Measurements from ENCODE around the gene FPGS.

FPGS gene

DNA sequence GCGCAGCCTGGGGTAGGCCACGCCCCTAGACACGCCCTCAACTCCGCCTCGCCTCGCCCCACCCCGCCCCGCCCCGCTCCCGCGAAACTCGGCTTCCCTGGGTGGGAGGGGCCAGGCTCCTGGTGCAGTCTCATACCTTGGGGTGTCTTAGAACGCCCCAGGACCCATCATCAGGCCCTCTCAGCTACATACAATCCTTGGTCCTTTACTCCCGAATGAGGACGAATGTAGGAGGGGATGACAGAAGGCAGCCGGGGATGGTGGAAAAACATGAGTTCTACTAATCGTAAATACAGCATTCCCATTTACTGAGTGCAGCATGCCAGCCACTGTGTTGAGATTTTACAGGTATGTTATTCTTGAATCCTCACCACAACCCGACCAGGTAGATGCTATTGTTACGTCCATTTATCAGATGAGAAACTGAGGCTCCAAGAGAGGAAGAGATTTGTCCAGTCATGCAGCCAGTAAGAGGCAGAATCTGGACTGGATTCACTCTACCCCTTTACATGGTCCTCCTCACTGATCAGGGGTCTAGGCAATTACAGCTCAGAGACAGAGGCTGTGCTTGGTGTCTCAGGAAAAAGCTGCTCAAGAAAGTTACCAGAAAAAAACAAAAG, 31.0 kb upstream of the FPGS start:
- no peak for DNase-seq

DNA sequence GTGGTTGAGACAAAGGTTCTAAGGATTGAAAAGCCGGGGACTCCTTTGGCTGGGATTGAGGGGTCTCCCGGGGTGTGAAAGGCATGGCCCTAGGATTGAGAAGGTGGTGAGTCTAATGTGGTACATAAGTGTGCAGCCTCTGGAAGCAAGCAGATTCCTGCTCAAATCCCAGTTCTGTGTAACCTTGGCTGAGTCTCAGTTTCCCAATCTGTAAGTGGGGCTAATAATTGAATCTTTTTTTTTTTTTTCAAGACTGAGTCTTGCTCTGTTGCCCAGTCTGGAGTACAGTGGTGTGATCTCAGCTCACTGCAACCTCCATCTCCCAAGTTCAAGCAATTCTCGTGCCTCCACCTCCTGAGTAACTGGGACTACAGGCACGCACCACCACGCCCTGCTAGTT, 30.1 kb upstream of the FPGS start:
- no peak for DNase-seq

DNA sequence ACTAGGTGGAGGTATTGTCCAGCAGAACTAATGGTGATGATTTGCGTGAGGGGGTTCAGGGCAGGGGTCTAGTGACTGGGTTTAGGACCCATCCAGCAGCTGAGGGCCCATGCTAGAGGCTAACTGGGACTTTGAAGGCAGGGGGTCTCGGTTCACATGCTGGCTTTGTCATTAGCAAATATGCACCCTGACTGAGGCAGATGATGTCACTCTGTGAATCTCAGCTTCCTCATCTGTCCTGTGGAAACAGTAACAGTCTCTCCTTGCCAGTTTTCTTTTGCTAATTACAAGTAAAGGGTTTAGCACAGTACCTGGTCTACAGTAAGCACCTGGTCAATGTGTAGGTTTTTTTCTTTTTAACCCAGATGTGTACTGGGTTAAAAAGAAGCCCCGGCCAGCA, 29.4 kb upstream of the FPGS start:
- DNase-seq: no peak

DNA sequence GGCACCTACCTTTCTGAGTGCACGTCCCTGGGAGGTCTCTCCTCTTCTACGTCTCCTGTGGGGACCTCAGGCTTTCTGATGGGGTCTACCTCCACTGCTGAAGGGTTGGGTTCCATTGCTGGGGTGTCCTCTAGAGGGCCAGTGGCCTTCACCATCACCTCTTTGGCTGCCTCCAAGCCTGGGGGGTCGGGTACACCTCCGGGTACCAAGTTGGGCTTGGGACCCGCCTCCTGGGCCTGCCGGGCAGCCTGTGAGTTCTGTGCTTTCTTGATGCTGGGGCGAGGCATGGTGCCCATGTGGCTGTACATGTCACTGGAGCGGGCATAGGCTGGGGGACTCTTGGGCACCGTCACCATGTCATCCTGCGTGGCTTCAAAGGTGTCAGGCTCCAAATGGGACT, 28.7 kb upstream of the FPGS start:
- DNase-seq: no peak

DNA sequence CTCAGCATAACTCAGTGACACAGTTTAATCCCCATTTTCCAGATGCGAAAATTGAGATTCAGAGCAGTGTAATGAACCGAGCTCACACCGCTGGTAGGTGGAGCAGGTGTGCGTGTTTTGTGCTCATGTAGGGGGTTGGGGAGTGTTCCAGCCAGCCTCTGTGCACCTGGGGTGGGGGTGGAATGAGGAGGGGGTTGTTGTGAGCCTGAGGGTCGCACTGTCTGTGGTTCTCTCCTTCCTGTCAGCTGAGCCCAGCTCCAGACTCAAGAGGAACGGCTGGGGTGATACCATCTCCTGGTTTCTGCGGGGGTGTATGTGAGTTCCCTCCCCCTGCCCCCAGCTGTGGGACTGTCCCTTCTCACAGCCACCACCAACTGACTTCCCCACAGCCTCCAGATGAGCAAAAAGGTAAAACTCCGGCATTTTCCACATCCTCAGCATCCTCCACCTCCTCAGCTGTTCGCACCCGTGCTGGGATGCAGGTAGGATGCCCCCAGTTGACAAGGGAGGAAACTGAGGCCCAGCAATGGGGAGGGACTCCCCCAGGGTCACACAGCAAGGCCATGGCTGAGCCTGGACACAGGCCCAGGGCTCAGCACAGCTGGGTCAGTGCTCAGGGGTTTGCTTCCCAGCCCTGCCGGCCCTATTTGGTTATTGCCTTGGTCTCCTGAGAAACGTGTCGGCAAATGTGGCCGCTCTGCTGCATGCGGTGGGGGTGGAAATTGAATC, 26.3 kb upstream of the FPGS start:
- peak; percentile 84 to 86 for DNase-seq

DNA sequence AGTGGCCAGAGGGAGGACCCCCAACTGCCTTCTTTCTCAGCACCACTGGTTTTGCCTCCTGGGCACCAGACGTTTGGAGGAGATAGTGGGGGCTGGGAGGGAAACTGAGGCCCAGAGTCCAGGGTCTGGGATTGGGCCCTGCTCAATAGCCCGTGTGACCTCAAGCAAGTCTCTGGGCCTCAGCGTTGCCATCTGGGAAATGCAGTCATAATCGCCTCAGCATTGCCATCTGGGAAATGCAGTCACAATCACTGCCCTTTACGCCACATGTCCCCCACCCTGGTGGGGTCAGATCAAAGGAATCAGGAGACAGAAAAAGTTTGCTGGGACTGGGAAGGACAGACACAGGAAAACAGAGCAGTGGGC, 25.8 kb upstream of the FPGS start:
- DNase-seq: no peak

DNA sequence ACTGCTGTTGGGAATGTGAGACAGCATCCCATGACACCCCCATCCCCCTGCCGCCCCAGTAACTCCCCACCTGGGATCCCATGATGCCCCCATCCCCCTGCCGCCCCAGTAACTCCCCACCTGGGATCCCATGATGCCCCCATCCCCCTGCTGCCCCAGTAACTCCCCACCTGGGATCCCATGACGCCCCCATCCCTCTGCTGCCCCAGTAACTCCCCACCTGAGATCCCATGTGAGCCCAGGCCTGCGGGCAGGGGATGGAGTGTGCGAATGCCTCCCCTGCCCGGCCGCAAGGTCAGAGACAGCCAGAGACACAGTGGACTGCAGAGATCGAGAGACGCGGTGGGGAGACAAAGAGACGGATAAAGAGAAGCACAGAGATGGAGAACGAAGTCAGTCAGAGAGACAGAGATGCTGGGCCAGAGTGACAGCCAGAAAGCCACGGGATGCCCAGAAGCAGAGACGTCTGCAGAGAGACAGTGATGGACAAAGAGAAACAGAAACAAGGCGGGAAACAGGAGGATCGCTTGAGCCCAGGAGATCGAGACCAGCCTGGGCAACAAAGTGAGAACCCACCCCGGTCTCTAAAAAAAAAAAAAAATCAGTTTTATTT, 25.2 kb upstream of the FPGS start:
- peak in 1 of 2 donors; percentile 34 for DNase-seq

DNA sequence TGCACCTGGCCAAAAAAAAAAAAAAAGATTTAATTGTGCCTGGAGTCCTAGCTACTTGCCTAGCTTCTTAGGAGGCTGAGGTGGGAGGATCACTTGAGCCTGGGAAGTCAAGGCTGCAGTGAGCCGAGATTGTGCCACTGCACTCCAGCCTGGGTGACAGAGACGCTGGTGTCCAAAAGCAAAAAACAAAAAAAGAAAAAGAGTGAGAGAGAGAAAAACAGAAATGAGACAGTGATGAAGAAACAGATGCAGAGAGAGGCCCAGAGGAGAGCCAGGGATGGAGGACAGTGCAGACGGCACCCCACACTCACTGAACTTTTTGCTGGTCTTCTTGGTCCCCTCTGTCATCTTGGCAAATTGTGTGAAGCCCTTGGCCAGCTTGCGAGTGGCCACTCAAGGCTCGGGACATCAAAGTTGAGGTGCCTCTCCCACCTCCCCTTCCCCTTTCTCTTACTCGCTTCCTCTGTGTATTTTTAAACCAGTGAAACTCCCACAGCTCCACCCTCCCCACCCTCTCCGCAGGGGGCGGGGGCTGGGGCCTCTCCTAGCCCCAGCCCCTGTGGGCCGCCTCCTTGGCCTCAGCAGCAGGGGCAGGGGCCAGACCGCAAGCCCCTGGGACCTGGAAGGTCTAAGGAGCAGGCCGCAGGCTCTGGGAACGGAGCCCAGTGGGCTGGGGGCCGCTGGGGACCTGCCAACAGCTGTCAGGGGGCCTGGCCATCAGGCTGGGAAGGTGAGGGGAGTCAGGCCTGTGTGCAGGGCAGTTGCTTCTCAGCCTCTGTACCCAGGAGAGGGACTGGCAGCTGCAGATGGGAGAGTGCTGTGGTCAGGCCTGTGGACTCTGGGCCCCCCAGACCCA, 24.2 kb upstream of the FPGS start, which contains the start of gene SH2D3C:
SH2D3C (minus strand) TSS at position 387 of the 856 bp plus-strand sequence; CDS start at position 348, 39 bp downstream.
- peak; percentile 57 to 71 for DNase-seq

DNA sequence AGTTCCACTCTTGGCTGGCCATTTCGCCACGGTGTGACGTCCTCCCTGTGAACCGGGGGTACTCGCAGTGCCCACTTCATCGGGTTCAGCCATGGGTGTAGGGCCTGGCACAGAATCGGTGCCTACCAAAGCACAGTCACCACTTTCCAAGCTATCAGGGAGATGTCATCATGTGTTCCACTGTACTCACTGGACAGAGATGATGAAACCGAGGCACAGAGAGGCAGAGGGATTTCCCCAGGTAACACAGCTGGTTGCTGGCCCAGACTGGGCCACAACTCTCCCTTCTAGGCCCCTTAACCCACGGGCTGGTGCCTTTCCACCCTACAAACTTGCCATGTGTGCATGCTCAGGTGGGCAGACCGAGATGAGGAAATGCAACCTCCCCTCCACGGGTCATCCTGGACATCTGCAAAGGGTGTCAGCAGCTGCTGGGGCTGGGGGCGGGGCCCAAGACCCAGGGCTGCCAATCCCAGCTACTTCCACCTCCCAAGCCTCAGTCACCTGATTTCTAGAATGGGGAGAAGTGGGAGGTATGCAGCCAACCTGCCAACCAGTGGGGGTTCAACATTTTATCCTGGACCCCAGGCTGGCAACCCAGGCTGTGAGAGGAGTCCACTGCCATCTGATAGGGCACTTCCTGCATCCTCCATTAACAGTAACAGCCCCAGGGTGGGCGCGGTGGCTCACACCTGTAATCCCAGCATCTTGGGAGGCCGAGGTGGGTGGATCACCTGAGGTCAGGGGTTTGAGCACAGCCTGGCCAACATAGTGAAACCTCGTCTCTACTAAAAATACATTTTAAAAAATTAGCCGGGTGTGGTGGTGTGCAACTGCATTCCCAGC, 23.3 kb upstream of the FPGS start:
- DNase-seq: peak; percentile 71 to 73

DNA sequence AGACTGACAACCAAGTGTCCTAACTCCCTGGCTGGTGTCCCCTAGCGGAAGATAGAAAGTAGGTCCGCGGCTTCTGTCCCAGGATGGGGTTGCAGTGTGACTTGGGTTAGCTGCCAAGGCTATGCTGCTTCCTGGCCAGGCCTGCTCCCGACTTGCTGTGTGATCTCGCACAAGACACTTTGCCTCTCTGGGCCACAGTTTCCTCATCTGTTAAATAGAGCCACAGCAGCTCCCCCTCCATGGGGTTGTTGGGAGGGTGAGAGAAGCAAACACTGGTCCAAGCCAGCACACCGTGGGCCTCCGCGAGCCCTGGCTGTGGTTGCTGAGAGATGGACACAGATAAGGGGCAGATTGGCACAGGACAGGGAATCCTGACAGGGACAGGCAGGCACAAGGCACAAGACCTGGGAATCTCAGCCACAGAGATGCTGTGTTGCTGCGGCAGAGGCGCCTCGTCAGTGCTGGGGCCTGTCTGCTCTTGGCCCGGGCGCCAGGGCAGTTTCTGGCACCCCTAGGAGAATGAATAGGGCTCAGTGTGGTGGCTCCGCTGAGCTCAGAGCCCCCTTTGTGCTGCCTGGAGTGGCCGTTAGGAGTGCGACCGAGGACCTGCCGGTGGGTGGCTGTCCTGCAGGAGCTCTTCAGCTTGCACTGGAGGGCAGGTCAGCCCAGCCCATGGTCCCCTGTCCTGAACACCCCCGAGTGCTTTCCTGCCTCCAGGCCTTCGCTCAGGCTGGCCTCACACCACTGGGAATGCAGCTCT, 22.4 kb upstream of the FPGS start:
- DNase-seq: no peak

DNA sequence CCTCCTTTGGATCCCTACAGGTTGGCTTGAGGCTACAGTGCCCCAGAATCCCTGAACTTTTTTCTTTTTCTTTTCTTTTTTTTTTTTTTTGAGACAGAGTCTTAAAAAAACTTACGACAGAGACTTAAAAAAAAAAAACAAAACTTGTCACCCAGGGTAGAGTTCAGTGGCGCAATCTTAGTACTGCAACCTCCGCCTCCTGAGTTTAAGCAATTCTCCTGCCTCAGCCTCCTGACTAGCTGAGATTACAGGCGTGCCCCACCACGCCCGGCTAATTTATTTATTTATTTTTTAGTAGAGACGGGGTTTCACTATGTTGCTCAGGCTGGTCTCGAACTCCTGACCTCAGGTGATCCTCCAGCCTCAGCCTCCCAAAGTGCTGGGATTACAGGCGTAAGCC, 21.8 kb upstream of the FPGS start:
- peak in 1 of 2 donors; percentile 67 for DNase-seq

DNA sequence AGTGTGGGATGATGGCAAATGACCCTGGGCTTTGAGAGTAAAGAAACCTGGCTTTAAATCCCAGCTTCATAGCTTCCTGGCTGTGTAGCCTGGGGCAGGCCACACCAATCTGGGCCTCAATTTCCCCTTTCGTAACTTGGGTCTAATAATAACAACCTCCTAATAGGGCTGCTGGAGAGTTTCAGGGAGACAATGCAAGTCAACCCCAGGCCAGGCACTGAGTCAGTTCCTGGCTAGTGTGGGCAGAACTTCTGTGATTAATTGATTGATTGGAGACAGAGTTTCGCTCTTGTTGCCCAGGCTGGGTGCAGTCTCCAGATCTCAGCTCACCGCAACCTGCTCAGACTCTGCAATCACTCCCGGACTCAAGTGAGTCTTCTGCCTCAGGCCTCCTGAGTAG, 20.9 kb upstream of the FPGS start:
- no peak for DNase-seq

DNA sequence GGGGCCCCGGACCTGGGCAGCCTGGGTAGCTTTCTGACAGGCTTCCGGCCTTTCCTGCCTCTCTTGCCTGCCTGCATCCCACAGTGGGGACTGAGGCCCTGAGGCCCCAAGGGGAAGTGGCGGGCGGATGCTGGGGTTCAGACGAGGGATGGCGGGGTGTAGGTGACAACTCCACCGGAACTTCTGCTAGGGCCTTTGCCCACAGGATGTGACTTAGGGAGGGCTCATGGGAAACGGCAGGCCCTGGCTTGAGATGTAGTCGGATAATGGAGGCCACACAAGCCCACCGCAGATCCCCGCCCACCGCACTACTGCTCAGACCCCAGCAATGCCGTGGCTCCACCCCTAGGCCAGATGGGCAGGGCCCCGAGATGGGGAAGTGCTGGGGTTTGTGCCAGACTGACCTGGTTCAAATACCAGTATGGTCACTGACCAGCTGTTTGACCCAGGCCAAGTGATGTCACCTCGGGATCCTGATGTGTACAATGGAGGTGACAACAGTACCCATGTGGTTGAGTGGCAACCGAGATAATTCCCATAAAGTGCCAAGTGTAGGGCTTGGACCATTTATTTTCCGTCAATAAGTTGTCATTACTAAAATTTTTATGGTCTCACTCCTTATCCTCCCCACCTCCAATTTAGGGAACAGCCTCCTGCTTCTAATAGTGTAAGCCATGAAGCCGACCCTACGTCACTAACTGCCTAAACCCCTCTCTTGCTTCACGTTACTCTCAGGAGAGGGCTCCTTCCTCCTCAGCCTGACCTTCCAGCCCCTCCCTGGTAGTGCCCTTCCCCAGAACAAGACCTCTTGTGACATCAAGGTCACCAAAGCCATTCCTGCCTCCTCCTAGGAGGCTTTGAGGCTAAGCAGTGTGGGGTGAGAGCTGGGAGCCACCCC, 19.3 kb upstream of the FPGS start:
- peak; percentile 88 to 89 for DNase-seq

DNA sequence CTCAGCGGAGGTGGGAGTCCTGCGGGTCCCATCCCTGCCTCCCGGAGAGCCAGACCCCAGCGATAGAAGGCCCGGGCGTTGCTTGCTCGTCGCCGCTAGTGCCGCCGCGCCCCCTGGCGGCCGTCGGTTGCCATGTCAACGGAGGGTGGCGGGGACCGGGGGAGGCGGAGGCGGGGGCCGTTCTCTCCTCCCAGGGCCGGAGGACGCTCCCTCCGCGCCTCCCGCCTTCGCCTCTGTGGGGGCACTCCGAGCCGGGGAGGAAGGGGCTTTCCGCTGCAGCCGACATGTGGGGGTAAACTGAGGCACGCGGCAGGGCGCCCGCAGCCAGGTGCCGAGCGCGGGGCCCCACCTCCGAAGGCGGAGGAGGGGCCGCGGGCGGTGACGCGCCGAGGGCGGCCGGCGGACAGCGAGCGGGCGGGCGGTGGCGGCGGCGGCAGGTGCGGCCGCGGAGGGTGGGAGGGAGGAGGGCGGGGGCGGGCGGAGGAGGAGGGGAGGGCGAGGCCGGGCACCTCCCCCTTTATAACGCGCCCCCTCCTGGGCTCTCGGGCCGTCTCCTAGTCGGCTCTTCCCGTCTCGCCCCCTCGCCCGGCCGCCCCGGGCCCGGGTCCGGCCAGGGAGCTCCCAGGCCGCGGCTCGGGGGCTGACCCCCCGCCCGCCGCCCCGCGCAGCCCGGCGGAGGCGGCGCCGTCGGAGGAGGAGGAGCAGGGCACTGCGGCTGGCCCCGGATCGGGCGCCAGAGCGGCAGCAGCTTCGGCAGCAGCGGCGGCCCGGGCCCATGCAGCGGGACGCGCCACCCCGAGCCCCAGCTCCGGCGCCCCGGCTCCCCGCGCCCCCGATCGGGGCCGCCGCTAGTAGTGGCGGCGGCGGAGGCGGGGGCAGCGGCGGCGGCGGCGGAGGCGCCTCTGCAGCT, 17.4 kb upstream of the FPGS start:
- peak; percentile 90 to 93 for DNase-seq

DNA sequence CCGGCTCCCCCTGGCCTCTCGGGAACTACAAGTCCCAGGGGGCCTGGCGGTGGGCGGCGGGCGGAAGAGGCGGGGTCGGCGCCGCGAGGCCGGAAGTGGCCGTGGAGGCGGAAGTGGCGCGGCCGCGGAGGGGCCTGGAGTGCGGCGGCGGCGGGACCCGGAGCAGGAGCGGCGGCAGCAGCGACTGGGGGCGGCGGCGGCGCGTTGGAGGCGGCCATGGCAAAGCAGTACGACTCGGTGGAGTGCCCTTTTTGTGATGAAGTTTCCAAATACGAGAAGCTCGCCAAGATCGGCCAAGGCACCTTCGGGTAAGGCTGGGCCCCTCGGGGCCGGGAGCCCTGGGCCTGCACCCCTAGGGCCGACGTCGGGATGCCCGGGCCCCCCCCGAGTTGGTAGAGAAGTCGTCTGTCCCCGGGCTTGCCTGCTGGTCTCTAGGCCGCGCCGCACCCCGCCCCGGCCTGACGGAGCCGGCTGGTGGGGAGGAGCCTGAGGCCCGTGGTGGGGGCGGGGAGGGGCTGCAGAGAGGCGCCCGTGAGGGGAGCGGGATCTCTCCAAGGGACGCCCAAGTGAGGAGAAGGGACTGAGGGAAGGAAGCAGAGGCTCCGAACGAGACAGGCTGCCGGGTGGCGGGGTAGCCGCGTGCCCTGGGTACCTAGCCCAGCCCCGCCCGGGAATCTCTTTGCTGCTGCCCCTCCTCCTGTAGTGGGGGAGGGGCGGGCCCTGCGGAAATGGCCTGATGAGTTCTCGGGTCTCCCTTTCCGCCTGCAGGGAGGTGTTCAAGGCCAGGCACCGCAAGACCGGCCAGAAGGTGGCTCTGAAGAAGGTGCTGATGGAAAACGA, 16.5 kb upstream of the FPGS start, which contains the start of gene CDK9:
CDK9 (plus strand) TSS at position 102 of the 840 bp plus-strand sequence; CDS start at position 217, 115 bp downstream.
- DNase-seq: peak; percentile 92 to 94

DNA sequence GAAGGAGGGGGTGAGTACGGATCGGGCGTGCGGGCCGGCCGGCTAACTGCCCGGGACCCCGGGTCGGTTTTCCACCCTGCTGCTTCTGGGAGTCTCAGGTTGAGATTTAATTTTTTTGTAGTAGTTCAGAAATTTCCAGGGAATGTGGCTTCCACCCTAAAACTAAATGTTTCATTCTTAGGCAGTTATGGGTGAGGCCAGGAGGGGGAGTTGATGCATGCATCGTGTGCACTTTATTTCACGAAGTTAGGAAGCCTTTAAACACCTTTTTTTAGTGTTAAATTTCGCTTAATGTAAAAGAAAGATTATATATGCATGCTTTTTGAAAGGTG, 15.9 kb upstream of the FPGS start:
- DNase-seq: no peak

DNA sequence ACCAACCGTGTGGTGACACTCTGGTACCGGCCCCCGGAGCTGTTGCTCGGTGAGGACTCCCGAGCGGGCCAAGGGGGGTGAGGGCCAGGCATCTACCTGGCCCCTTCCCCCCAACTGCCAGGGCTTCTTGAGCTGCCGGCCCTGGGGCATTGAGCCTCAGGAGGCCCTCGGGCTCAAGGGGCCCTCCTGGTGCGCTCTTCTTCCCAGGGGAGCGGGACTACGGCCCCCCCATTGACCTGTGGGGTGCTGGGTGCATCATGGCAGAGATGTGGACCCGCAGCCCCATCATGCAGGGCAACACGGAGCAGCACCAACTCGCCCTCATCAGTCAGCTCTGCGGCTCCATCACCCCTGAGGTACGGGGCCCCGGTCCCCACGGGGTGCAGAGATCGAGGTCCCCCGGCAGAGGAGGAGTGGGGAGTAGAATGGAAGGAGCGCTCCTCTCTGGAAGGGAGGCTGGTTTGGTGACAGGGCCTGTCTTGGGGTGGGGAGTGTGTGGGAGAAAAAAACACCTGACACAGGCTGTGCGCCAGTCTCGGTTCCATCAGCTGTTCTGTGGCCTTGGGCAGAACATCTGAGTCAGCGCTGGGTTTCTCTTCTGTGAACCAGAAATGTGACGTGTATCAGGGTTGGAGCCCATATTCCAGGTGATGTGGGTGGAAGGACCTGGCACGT, 14.2 kb upstream of the FPGS start:
- DNase-seq: no peak

DNA sequence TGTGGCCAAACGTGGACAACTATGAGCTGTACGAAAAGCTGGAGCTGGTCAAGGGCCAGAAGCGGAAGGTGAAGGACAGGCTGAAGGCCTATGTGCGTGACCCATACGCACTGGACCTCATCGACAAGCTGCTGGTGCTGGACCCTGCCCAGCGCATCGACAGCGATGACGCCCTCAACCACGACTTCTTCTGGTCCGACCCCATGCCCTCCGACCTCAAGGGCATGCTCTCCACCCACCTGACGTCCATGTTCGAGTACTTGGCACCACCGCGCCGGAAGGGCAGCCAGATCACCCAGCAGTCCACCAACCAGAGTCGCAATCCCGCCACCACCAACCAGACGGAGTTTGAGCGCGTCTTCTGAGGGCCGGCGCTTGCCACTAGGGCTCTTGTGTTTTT, 13.5 kb upstream of the FPGS start:
- no peak for DNase-seq
